Mucosa of descending colon (tissue), 3 donors: ENCODE measurements around the gene SLC5A6. TPM values are rescaled to one million over a fixed set of nuclear protein-coding genes. Genes with fewer than 3 reads are reported as not detected.

Source experiments
- ATAC-seq: fragments of 200-7000 bp; cut with Tn5 transposase; one replicate; pipeline ENCODE4 v1.9.1; 2020; ENCODE audit warnings: mild to moderate bottlenecking, moderate library complexity
- DNase-seq, 3 donors: peaks; one replicate each; pipeline ENCODE4 v3.0.0-alpha.2; 2020
- H3K36me3 ChIP-seq: fragments of 200-600 bp; one replicate; pipeline ENCODE4 v1.8.0; 2021; ENCODE audit warnings: low read depth, mild to moderate bottlenecking
- H3K4me1 ChIP-seq: fragments of 200-600 bp; one replicate; pipeline ENCODE4 v1.8.0; 2021; ENCODE audit warnings: low read depth, mild to moderate bottlenecking
- H3K4me3 ChIP-seq: fragments of 200-600 bp; one replicate; pipeline ENCODE4 v1.8.0; 2021; ENCODE audit warnings: mild to moderate bottlenecking
- H3K9me3 ChIP-seq: fragments of 200-600 bp; one replicate; pipeline ENCODE4 v1.8.0; 2021; ENCODE audit warnings: mild to moderate bottlenecking
- intact Hi-C, 2 donors: fragments of 100-400 bp; cut with DNase I in 1 of 2; cut with micrococcal nuclease in 1 of 2; formaldehyde crosslinking; loops; one replicate each; pipeline versions ENCODE4 v1.11.0 to v1.11.1; 2022; cut with DNase I, micrococcal nuclease
- total RNA-seq, 3 donors: library from RNA; stranded (reverse); fragmentation: NEBNext Ultra II Directional in 2 of 3; extraction: Animal tissue kit (Norgen Biotek cat#: 25700) in 2 of 3; gene quantifications; one replicate each; pipeline versions ENCODE4 v1.2.1 to v1.2.4, GENCODE V29; 2021 to 2023
- TF ChIP-seq, protein P1 (sequence below): fragments of 200-600 bp; IDR thresholded peaks from one replicate; pipeline ENCODE4 v1.8.0; 2022; ENCODE audit warnings: antibody characterized with exemption, mild to moderate bottlenecking
- donor health status: DM: no; HTN: no; CAD: no; lungs with moderate emphysema.
- donor health status: DM: no; HTN: no; CAD: no.
- donor health status: DM: no; HTN: yes; CAD: no.

SLC5A6 gene
- total RNA-seq, 3 donors from 2014 or later: 27.7 to 34.8 (median 30.0) TPM

- TF ChIP-seq, protein P1, sequence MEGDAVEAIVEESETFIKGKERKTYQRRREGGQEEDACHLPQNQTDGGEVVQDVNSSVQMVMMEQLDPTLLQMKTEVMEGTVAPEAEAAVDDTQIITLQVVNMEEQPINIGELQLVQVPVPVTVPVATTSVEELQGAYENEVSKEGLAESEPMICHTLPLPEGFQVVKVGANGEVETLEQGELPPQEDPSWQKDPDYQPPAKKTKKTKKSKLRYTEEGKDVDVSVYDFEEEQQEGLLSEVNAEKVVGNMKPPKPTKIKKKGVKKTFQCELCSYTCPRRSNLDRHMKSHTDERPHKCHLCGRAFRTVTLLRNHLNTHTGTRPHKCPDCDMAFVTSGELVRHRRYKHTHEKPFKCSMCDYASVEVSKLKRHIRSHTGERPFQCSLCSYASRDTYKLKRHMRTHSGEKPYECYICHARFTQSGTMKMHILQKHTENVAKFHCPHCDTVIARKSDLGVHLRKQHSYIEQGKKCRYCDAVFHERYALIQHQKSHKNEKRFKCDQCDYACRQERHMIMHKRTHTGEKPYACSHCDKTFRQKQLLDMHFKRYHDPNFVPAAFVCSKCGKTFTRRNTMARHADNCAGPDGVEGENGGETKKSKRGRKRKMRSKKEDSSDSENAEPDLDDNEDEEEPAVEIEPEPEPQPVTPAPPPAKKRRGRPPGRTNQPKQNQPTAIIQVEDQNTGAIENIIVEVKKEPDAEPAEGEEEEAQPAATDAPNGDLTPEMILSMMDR: no peak
- no peak for ATAC-seq
- no peak for DNase-seq
- H3K9me3 ChIP-seq: no peaks in the 10 kb centered on the region
- H3K4me3 ChIP-seq: no peak overlapping the region
- peaks cover 16% of the 10 kb centered on the region for H3K36me3 ChIP-seq
- H3K4me1 ChIP-seq: no peaks in the 10 kb centered on the region
- intact Hi-C loops: no loop called here
Measured at GRCh38 chr2:27236136-27236535, 24.1 kb upstream of the SLC5A6 start.

DNA sequence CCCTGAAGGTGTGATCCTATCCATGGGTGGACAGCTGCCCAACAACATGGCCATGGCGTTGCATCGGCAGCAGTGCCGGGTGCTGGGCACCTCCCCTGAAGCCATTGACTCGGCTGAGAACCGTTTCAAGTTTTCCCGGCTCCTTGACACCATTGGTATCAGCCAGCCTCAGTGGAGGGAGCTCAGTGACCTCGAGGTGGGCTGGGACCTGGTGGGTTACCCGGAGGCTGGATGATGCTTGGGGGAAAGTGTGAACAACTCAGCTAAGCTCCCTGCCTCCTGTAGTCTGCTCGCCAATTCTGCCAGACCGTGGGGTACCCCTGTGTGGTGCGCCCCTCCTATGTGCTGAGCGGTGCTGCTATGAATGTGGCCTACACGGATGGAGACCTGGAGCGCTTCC, 21.3 kb upstream of the SLC5A6 start:
- intact Hi-C loops: no loop called here
- Histone ChIP-seq H3K36me3 (peaks cover 25% of the 10 kb centered on the region), H3K4me1 (no peaks in the 10 kb centered on the region), H3K9me3 (no peaks in the 10 kb centered on the region), H3K4me3 (no peak overlapping the region)
- DNase-seq (no peak), ATAC-seq (no peak)
- TF ChIP-seq, protein P1: no peak

- ATAC-seq (no peak), DNase-seq (no peak)
- H3K36me3 ChIP-seq: peaks cover 21% of the 10 kb centered on the region
- intact Hi-C loops: no loop called here
- no peaks in the 10 kb centered on the region for H3K4me1 ChIP-seq
- H3K9me3 ChIP-seq: no peaks in the 10 kb centered on the region
- TF ChIP-seq, protein P1: no peak
- H3K4me3 ChIP-seq: no peak overlapping the region
Measured at GRCh38 chr2:27231921-27232320, 19.9 kb upstream of the SLC5A6 start.

DNA sequence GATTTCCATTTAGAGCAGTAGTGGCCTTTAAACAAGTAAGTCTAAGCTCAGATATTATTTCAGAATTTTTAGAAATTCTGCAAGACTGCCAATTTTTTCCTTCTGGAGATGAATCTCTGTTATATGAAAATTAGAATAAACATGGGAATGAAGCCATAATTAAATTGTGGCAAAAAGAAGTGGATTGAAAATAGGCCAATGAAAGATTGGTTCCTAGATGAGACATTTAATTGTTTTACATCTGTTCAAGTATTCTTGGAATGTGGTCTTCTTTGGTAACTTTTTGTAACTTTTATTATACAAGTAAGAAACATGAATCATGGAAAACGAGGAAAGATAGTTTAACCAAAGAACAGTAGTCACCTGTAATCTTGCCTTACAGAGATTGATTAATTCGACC, 15.4 kb upstream of the SLC5A6 start:
- DNase-seq (no peak), ATAC-seq (no peak)
- TF ChIP-seq, protein P1: no peak
- intact Hi-C loops: no loop called here
- H3K36me3 ChIP-seq: peaks cover 14% of the 10 kb centered on the region
- no peak overlapping the region for H3K4me3 ChIP-seq
- H3K9me3 ChIP-seq: no peaks in the 10 kb centered on the region
- H3K4me1 ChIP-seq: no peaks in the 10 kb centered on the region

GRCh38 chr2:27225526-27225925, 13.5 kb upstream of the SLC5A6 start:
- Histone ChIP-seq H3K4me1 (no peaks in the 10 kb centered on the region), H3K9me3 (no peaks in the 10 kb centered on the region), H3K36me3 (peaks cover 11% of the 10 kb centered on the region), H3K4me3 (no peak overlapping the region)
- no peak for ATAC-seq
- intact Hi-C loops: no loop called here
- peak in 1 of 3 donors; percentile 16 for DNase-seq
- TF ChIP-seq, protein P1: no peak

DNA sequence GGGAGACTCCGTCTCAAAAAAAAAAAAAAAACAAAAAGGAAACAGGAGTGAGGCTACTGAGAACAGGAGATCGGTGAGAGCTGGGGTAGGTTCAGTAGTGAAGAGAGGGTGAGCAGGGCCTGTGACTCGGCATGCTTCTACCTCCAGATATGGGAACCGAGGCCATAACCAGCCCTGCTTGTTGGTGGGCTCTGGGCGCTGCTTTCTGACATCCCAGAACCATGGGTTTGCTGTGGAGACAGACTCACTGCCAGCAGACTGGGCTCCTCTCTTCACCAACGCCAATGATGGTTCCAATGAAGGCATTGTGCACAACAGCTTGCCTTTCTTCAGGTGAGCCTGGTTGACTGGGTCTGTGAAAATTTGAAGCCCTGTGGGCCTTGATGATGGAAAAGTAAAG, 11.3 kb upstream of the SLC5A6 start:
- Histone ChIP-seq H3K4me1 (no peaks in the 10 kb centered on the region), H3K9me3 (no peaks in the 10 kb centered on the region), H3K4me3 (no peak overlapping the region), H3K36me3 (peaks cover 5% of the 10 kb centered on the region)
- no peak for ATAC-seq
- intact Hi-C loops: no loop called here
- DNase-seq: no peak
- TF ChIP-seq, protein P1: no peak
